Measurements from ENCODE around the gene NTRK2. TPM values are rescaled to one million over a fixed set of nuclear protein-coding genes. Genes with fewer than 3 reads are reported as not detected.

NTRK2 gene
- total and polyA plus RNA-seq, 10 of the 15 experiments (the other 5 are each of a cell fraction or from before 2014, with no cell fraction given): 0.42 to 4.6 (median 0.65) TPM

DNA sequence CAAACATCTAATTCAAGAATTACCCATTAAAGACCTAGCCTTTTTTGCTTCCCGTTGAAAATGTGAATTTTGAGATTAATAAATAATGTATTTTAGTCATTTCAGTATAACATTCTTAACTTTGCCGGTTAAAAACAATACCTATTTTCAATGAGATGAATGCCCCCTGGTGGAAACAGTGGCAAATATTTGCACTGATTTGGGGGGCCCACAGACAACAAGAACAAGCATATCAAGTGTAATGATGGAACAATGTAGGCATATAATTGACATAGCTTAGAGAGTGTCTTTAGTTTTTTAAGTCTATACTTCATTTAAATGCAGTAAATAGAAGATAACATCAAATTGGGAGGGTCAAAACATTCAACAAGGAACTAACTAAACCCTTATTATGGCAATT lies 111.9 kb downstream of the NTRK2 start (continued):
- TF ChIP-seq, protein P1, sequence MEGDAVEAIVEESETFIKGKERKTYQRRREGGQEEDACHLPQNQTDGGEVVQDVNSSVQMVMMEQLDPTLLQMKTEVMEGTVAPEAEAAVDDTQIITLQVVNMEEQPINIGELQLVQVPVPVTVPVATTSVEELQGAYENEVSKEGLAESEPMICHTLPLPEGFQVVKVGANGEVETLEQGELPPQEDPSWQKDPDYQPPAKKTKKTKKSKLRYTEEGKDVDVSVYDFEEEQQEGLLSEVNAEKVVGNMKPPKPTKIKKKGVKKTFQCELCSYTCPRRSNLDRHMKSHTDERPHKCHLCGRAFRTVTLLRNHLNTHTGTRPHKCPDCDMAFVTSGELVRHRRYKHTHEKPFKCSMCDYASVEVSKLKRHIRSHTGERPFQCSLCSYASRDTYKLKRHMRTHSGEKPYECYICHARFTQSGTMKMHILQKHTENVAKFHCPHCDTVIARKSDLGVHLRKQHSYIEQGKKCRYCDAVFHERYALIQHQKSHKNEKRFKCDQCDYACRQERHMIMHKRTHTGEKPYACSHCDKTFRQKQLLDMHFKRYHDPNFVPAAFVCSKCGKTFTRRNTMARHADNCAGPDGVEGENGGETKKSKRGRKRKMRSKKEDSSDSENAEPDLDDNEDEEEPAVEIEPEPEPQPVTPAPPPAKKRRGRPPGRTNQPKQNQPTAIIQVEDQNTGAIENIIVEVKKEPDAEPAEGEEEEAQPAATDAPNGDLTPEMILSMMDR (IDR thresholded peaks at IDR 0.05 in 2 of 3, conservative IDR thresholded peaks at IDR 0.05 in 1 of 3; ENCODE audit: control insufficient read depth in 2 of 3, extremely low read depth in 1 of 3, insufficient read depth in 1 of 3, low read depth in 3 of 3, low read length in 3 of 3): peak; percentile 48 to 63 (median 52)
- TF ChIP-seq MTA2 (IDR thresholded peaks at IDR 0.05; ENCODE audit: low read depth) (no peak), BHLHE40 (IDR thresholded peaks at IDR 0.05; ENCODE audit: borderline replicate concordance in 1 of 2, low read depth in 2 of 2, low read length in 1 of 2) (no peak), WRNIP1 (IDR thresholded peaks at IDR 0.05; ENCODE audit: borderline replicate concordance, low read depth, low read length) (no peak), RB1 (IDR thresholded peaks at IDR 0.05; ENCODE audit: borderline replicate concordance) (no peak), RELA (IDR thresholded peaks at IDR 0.05; ENCODE audit: borderline replicate concordance, partially characterized antibody) (no peak), SMAD5 (IDR thresholded peaks at IDR 0.05; ENCODE audit: low read depth) (no peak), NBN (IDR thresholded peaks at IDR 0.05) (no peak)

DNA sequence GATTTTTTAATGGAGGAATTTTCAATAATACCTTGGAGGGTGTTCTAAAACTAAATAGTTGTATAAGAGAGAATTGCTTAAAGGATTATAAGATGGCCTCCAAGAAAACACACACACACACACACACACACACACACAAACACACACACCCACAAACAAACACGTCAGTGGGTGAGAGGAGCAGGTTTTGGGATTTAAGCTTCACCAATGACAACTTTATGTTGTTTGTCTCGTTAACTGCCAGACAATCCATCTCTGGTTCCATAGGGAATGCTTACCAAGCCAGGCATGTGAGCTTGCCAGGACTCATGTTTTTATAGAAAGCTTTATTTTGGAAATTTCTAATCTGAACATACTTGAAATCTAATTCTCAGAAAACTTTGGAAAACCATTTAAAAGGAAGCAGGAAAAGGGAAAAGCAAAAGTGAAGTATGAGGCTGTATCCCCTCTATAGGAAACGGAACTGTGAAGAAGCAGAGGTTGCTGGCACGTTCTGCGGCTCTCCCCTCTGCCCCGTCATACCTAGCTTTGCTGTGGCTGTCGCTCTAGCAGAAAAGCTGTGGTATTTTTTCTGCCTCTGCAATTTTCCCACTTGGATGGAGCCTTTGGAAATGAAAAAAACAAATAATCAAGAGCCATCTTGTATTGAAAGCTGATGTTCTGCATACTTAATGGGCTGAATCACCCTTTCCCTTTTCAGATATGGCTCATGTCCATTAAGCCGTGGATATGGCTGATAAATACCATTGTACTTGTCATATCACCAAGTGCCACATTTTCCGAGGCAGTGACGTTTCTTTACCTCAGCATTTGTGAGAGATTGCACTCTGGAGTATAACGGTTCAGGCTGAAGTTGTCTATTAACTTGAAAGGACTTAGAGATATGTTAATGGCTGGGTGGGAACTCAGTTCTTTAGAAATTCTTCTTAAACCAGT lies 112.7 kb downstream of the NTRK2 start:
- H3K79me2 ChIP-seq (ENCODE audit: control insufficient read depth, insufficient read depth, low read length): no peaks in the 10 kb centered on the region
- ATAC-seq: no peak
- no peaks in the 10 kb centered on the region for H3K9me3 ChIP-seq (replicated peaks; ENCODE audit: control insufficient read depth, insufficient read depth, low read length)
- RAD21 ChIA-PET (ENCODE audit: unreplicated experiment): interaction anchor here (0.6 to 14.4 kb wide), 16 partner anchors 11 to 828 kb away, joined by 3 to 582 read pairs (median 10); no protein-coding TSS in a partner anchor
- in situ Hi-C loops (cut with MboI): no loop called here
- no peak overlapping the region for H3K9ac ChIP-seq (ENCODE audit: control insufficient read depth, insufficient read depth, low read length)
- H3K4me3 ChIP-seq: no peak overlapping the region
- H3K4me2 ChIP-seq (ENCODE audit: control insufficient read depth, insufficient read depth): no peak overlapping the region
- POLR2A ChIA-PET: interaction anchor here (2.9 to 3.3 kb wide), 2 partner anchors 73 to 86 kb away, joined by 11 to 32 read pairs; no protein-coding TSS in a partner anchor
- SMC1A ChIA-PET (ENCODE audit: uncharacterized antibody, unreplicated experiment): interaction anchor here (0.7 to 9.4 kb wide), 29 partner anchors 7 to 643 kb away, joined by 3 to 686 read pairs (median 7); partner anchors contain the start of gene NTRK2
- no peak for FAIRE-seq
- no peaks in the 10 kb centered on the region for H3K27me3 ChIP-seq (replicated peaks in 1 of 2; ENCODE audit: control insufficient read depth in 2 of 2, insufficient read depth in 2 of 2, low read length in 1 of 2)
- H2AFZ ChIP-seq (ENCODE audit: control insufficient read depth, low read depth, low read length): no peak overlapping the region
- no peak for DNase-seq (ENCODE audit: low read depth, low spot score)
- 41% methylated on average over 11 of the region's 11 CpGs for WGBS (ENCODE audit: insufficient coverage, insufficient replicate concordance, low lambda C conversion rate, missing lambda C conversion rate)
- no peak overlapping the region for H3K27ac ChIP-seq (ENCODE audit: control insufficient read depth, insufficient read depth)
- H3K36me3 ChIP-seq (ENCODE audit: control insufficient read depth in 2 of 2, insufficient read depth in 2 of 2, low read length in 1 of 2): no peaks in the 10 kb centered on the region
- CTCF ChIA-PET: interaction anchor here (0.6 to 10.6 kb wide), 38 partner anchors 11 to 1023 kb away, joined by 3 to 792 read pairs (median 4); no protein-coding TSS in a partner anchor
- BruUV-seq (replicated peaks): no TSS peak
- H4K20me1 ChIP-seq (ENCODE audit: control insufficient read depth, insufficient read depth): no peaks in the 10 kb centered on the region
- peaks cover 20% of the 10 kb centered on the region for H3K4me1 ChIP-seq (ENCODE audit: control insufficient read depth, insufficient read depth, low read length)
- intact Hi-C loops (cut with micrococcal nuclease; ENCODE audit: unreplicated experiment): loop anchor here (1.0 to 10.0 kb wide), 6 partner anchors 40 to 385 kb away; partner anchors contain the start of gene NTRK2
- TF ChIP-seq, protein P2, sequence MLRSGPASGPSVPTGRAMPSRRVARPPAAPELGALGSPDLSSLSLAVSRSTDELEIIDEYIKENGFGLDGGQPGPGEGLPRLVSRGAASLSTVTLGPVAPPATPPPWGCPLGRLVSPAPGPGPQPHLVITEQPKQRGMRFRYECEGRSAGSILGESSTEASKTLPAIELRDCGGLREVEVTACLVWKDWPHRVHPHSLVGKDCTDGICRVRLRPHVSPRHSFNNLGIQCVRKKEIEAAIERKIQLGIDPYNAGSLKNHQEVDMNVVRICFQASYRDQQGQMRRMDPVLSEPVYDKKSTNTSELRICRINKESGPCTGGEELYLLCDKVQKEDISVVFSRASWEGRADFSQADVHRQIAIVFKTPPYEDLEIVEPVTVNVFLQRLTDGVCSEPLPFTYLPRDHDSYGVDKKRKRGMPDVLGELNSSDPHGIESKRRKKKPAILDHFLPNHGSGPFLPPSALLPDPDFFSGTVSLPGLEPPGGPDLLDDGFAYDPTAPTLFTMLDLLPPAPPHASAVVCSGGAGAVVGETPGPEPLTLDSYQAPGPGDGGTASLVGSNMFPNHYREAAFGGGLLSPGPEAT (IDR thresholded peaks at IDR 0.05; ENCODE audit: low read depth): no peak
- TF ChIP-seq ETV6 (conservative IDR thresholded peaks at IDR 0.05 in 1 of 2, IDR thresholded peaks at IDR 0.05 in 1 of 2; ENCODE audit: borderline replicate concordance in 1 of 2, low read depth in 1 of 2): no peak
- TF ChIP-seq, protein P3, sequence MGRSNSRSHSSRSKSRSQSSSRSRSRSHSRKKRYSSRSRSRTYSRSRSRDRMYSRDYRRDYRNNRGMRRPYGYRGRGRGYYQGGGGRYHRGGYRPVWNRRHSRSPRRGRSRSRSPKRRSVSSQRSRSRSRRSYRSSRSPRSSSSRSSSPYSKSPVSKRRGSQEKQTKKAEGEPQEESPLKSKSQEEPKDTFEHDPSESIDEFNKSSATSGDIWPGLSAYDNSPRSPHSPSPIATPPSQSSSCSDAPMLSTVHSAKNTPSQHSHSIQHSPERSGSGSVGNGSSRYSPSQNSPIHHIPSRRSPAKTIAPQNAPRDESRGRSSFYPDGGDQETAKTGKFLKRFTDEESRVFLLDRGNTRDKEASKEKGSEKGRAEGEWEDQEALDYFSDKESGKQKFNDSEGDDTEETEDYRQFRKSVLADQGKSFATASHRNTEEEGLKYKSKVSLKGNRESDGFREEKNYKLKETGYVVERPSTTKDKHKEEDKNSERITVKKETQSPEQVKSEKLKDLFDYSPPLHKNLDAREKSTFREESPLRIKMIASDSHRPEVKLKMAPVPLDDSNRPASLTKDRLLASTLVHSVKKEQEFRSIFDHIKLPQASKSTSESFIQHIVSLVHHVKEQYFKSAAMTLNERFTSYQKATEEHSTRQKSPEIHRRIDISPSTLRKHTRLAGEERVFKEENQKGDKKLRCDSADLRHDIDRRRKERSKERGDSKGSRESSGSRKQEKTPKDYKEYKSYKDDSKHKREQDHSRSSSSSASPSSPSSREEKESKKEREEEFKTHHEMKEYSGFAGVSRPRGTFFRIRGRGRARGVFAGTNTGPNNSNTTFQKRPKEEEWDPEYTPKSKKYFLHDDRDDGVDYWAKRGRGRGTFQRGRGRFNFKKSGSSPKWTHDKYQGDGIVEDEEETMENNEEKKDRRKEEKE (IDR thresholded peaks at IDR 0.05): no peak
